Upper lobe of left lung (tissue), 4 donors: ENCODE measurements around the gene CTRL.

Source experiments
- CTCF ChIP-seq, 6 experiments: fragments of 450-650 bp in 4 of 6; fragments of 200-600 bp in 2 of 6; sonication (generic) in 2 of 6; IDR thresholded peaks; one replicate each; pipeline ENCODE4 v1.5.1; 2016 to 2019; ENCODE audit warnings: antibody characterized with exemption in 6 of 6
- EP300 ChIP-seq, 4 donors: sonication (generic); formaldehyde crosslinking; IDR thresholded peaks; one replicate each; pipeline ENCODE4 v1.5.1; 2017; ENCODE audit warnings: antibody characterized with exemption in 4 of 4, control low read depth in 2 of 4
- POLR2A ChIP-seq, 4 donors: fragments of 450-650 bp; IDR thresholded peaks; one replicate each; pipeline ENCODE4 v1.5.1; 2016 to 2017; ENCODE audit warnings: antibody characterized with exemption in 4 of 4, mild to moderate bottlenecking in 2 of 4

GRCh38 chr16:67922221-67922620 lies 9.4 kb downstream of the CTRL start:
- TF ChIP-seq POLR2A (IDR thresholded peaks at IDR 0.05) = no peak
- no peak for TF ChIP-seq CTCF (IDR thresholded peaks at IDR 0.05)
- no peak for TF ChIP-seq EP300 (IDR thresholded peaks at IDR 0.05)
